ENCODE measurements around the gene WDR20.
"Not testable (repeated sequence)": the region's sequence is repeated elsewhere in the genome, so short reads cannot be mapped to it uniquely, and the experiment has no call there.

Gene WDR20

GRCh38 chr14:102131741-102132140 is 8.0 kb upstream of the WDR20 start:
- no peak for DNase-seq (ENCODE audit: low read depth)

- not testable (repeated sequence) for DNase-seq (ENCODE audit: low read depth)
These were observed 5.7 kb upstream of the WDR20 start for GRCh38 chr14:102134021-102134420.

GRCh38 chr14:102134719-102135118 is 5.0 kb upstream of the WDR20 start:
- not testable (repeated sequence) for DNase-seq (ENCODE audit: low read depth)

GRCh38 chr14:102135456-102135855 is 4.2 kb upstream of the WDR20 start:
- DNase-seq (ENCODE audit: low read depth) = not testable (repeated sequence)

- no peak for DNase-seq (ENCODE audit: low read depth)
These were observed 1.2 kb upstream of the WDR20 start for GRCh38 chr14:102138535-102138934.

- no peak for DNase-seq (ENCODE audit: low read depth)
These were observed 774 bp upstream of the WDR20 start for GRCh38 chr14:102138961-102139285.

- no peak for DNase-seq (ENCODE audit: low read depth)
These were observed 491 bp downstream of the WDR20 start for GRCh38 chr14:102140027-102140749.

- DNase-seq (ENCODE audit: low read depth) = no peak
These were observed 1.1 kb downstream of the WDR20 start for GRCh38 chr14:102140750-102141145.

- no peak for DNase-seq (ENCODE audit: low read depth)
These were observed 2.1 kb downstream of the WDR20 start for GRCh38 chr14:102141797-102142196.

GRCh38 chr14:102144914-102145313 is 5.2 kb downstream of the WDR20 start:
- DNase-seq (ENCODE audit: low read depth) = no peak

GRCh38 chr14:102145395-102145794 is 5.7 kb downstream of the WDR20 start:
- DNase-seq (ENCODE audit: low read depth) = no peak

GRCh38 chr14:102146423-102146822 is 6.7 kb downstream of the WDR20 start:
- DNase-seq (ENCODE audit: low read depth) = no peak

GRCh38 chr14:102150083-102150482 is 10.4 kb downstream of the WDR20 start:
- DNase-seq (ENCODE audit: low read depth) = no peak

GRCh38 chr14:102150744-102151143 is 11.0 kb downstream of the WDR20 start:
- DNase-seq (ENCODE audit: low read depth) = no peak

GRCh38 chr14:102151411-102151810 is 11.7 kb downstream of the WDR20 start:
- DNase-seq (ENCODE audit: low read depth) = not testable (repeated sequence)

GRCh38 chr14:102154121-102154520 is 14.4 kb downstream of the WDR20 start:
- DNase-seq (ENCODE audit: low read depth) = no peak

- DNase-seq (ENCODE audit: low read depth) = no peak
These were observed 15.3 kb downstream of the WDR20 start for GRCh38 chr14:102154821-102155549.

- no peak for DNase-seq (ENCODE audit: low read depth)
These were observed 17.6 kb downstream of the WDR20 start for GRCh38 chr14:102157346-102157745.

- no peak for DNase-seq (ENCODE audit: low read depth)
These were observed 19.1 kb downstream of the WDR20 start for GRCh38 chr14:102158797-102159196.

- DNase-seq (ENCODE audit: low read depth) = no peak
These were observed 20.1 kb downstream of the WDR20 start for GRCh38 chr14:102159841-102160240.

- DNase-seq (ENCODE audit: low read depth) = no peak
These were observed 22.8 kb downstream of the WDR20 start for GRCh38 chr14:102162487-102162886.

GRCh38 chr14:102164241-102164641 is 24.5 kb downstream of the WDR20 start:
- DNase-seq (ENCODE audit: low read depth) = no peak

- no peak for DNase-seq (ENCODE audit: low read depth)
These were observed 25.3 kb downstream of the WDR20 start for GRCh38 chr14:102164965-102165364.

GRCh38 chr14:102170061-102170460 is 30.4 kb downstream of the WDR20 start:
- no peak for DNase-seq (ENCODE audit: low read depth)
